NCI-H748 treated with DMSO at 0.1 percent for 48 hours (cell line): Measurements from ENCODE around the gene CARD11.

Source experiments
- DNase-seq: peaks from one replicate; lab custom pipeline; 2025; lab: John Stamatoyannopoulos, UW

The CARD11 gene

GRCh38 chr7:2872296-2872874 is 171.3 kb downstream of the CARD11 start:
- DNase-seq, result peak; percentile 22

- DNase-seq, result no peak
Measured at GRCh38 chr7:2870471-2870931, 173.2 kb downstream of the CARD11 start.

DNA sequence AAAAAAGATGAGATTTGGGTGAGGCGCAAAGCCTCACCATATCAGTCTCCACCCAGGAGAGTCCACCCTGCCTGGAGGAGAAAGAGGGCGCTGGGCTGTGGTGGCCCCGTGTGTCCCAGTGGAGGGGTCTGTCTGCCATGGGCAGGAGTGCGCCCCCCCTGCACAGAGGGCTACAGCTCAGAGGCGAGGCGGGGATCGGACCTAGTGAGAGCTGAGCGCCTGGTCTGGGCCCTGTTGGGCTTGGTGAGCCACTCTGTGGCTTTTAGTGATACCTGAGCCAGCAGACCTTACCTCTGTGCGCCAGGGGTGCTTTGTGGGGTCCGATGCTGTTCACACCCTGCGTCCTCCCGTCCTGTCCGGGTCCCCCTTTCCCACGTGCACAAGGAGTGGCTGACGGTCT is 173.7 kb downstream of the CARD11 start:
- no peak for DNase-seq

GRCh38 chr7:2866601-2867000 is 177.1 kb downstream of the CARD11 start:
- DNase-seq, result no peak

GRCh38 chr7:2864999-2865670 is 178.5 kb downstream of the CARD11 start:
- peak; percentile 39 for DNase-seq

DNA sequence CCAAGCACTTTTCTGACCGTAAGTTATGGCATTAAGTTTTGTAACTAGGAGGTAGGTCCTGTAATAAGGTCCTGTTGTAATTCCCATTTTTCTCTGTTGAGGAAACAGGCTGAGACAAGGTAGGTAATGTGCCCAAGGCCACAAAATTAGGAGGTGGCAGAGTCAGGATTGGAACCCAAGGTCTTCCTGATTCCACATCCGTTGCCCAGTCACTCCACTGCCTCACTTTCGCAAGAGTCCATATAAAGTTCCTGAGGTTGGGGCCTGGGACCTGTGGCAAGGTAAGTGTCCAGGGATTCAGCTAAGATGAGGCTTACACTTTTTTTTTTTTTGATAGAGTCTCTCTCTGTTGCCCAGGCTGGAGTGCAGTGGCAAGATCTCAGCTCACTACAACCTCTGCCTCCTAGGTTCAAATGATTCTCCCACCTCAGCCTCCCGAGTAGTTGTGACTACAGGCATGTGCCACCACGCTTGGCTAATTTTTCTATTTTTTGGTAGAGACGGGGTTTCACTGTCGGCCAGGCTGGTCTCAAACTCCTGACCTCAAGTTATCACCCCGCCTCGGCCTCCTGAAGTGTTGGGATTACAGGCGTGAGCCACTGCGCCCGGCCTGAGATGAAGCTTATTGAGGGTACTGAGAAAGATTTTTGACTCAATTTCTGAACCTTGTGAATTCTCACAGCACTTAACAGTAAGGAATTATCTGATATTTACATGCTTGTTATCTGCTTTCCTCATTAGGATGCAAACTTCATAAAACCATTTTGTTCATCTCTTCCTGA is 179.3 kb downstream of the CARD11 start:
- no peak for DNase-seq

DNA sequence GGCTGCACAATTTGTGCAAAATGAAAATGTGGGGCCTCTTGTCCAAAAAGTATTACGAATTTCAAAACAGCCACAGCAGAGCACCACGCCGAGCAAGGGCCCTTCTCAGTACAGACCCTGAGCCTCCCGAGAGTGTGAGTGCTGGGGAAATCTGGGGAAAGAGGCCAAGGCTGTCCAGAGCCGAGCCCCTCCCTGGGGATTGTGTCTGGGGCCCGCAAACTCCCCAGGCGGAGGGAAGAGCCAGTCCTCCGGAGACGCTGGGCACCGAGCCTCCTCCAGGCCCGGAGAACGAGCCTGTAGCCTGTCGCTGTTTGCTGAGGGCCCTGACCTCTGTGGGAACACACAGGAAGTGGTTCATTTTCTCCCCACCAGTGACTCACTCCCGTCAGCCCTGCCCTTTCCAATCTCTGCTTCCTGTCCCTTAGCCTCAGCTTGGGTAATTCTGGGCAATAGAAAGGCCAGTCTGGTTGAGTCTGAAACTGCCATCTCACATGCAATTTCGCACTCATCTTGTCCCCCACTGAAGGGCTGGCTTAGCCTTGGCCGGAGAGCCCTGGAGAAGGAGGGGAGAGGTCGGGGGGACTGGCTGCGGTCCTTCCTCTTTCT is 180.1 kb downstream of the CARD11 start:
- DNase-seq, result no peak

GRCh38 chr7:2862831-2863361 is 180.8 kb downstream of the CARD11 start:
- DNase-seq, result no peak

GRCh38 chr7:2861509-2861908 is 182.2 kb downstream of the CARD11 start:
- no peak for DNase-seq

GRCh38 chr7:2860627-2861133 is 183.0 kb downstream of the CARD11 start:
- no peak for DNase-seq

DNA sequence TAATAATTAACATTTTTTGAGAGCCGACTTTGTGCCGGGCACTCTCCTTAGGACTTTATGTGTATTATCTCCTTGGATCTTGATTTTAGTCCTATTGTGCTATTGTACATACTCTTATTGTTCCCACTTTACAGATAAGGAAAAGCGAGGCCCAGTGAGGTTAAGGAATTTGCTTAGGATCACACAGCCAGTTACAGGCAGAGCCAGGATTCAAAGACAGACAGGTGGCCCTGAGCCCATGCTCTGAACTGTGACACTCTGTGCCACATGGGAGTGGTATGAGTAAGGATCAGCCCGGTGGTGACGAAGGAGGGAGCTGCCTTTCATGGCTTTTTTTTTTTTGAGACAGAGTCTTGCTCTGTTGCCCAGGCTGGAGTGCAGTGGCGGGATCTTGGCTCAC is 183.7 kb downstream of the CARD11 start:
- DNase-seq, result no peak

- no peak for DNase-seq
Measured at GRCh38 chr7:2858621-2859020, 185.0 kb downstream of the CARD11 start.

- DNase-seq, result no peak
Measured at GRCh38 chr7:2856388-2857169, 187.1 kb downstream of the CARD11 start.
